GM12878 (cell line): ENCODE measurements around the gene MB. TPM values are rescaled to one million over a fixed set of nuclear protein-coding genes. Genes with fewer than 3 reads are reported as not detected.

ENCODE experiments used
- ATAC-seq: fragments of 200-7000 bp; cut with Tn5 transposase; 3 replicates; pipeline ENCODE4 v1.9.1; 2020; ENCODE audit warnings: mild to moderate bottlenecking, moderate library complexity
- BruUV-seq: library from RNA; stranded (reverse); fragments of 400-500 nt; replicated peaks from 2 replicates; lab custom pipeline; 2021; lab: Mats Ljungman, UMichigan
- CTCF ChIA-PET: fragments of 300-600 bp; sonication (Branson Sonifier 250); formaldehyde crosslinking; extraction: SDS; loops from one replicate; lab custom pipeline; 2021; ENCODE audit warnings: inconsistent platforms; lab: Yijun Ruan, JAX
- POLR2A ChIA-PET: fragments of 350-600 bp; formaldehyde crosslinking; extraction: SDS; loops from one replicate; lab custom pipeline; 2021; ENCODE audit warnings: inconsistent platforms; lab: Charles Lee
- RAD21 ChIA-PET: fragments of 300-600 bp; sonication (Branson Sonifier 250); formaldehyde crosslinking; loops from one replicate; lab custom pipeline; 2023; ENCODE audit warnings: antibody characterized with exemption; ENCODE audit not compliant: unreplicated experiment; lab: Charles Lee
- SMC1A ChIA-PET: fragments of 300-600 bp; sonication (Branson Sonifier 250); formaldehyde crosslinking; loops from one replicate; lab custom pipeline; 2023; ENCODE audit not compliant: unreplicated experiment, uncharacterized antibody; lab: Charles Lee
- DNase-seq: peaks from one replicate; pipeline ENCODE4 v3.0.0-alpha.2; 2011; ENCODE audit warnings: low read depth, low spot score
- FAIRE-seq: peaks from 3 replicates; lab custom pipeline; 2011; peaks lifted over from hg19 to GRCh38; lab: Jason Lieb, UNC
- H2AFZ ChIP-seq: 2 replicates; pipeline ENCODE4 v1.6.0; 2011; ENCODE audit warnings: low read depth, low read length, control low read depth; ENCODE audit not compliant: control insufficient read depth
- H3K27ac ChIP-seq: 2 replicates; pipeline ENCODE4 v1.5.1; 2011; ENCODE audit warnings: control low read depth; ENCODE audit not compliant: control insufficient read depth, insufficient read depth
- H3K27me3 ChIP-seq, 2 experiments: replicated peaks in 1 of 2; 2 replicates each; pipeline versions ENCODE4 v1.6.0 to v1.6.1; 2011; ENCODE audit warnings: low read length in 1 of 2; ENCODE audit not compliant: control insufficient read depth in 2 of 2, insufficient read depth in 2 of 2
- H3K36me3 ChIP-seq, 2 experiments: 2 replicates each; pipeline ENCODE4 v1.5.1; 2011; ENCODE audit warnings: low read length in 1 of 2; ENCODE audit not compliant: control insufficient read depth in 2 of 2, insufficient read depth in 2 of 2
- H3K4me1 ChIP-seq: 2 replicates; pipeline ENCODE4 v1.6.1; 2011; ENCODE audit warnings: mild to moderate bottlenecking, low read length, moderate library complexity, mixed read lengths; ENCODE audit not compliant: control insufficient read depth, insufficient read depth
- H3K4me2 ChIP-seq: 2 replicates; pipeline ENCODE4 v1.6.0; 2011; ENCODE audit warnings: control low read depth; ENCODE audit not compliant: control insufficient read depth, insufficient read depth
- H3K4me3 ChIP-seq: fragments of 200-600 bp; sonication (generic); 2 replicates; pipeline ENCODE4 v1.5.1; 2016
- H3K79me2 ChIP-seq: 2 replicates; pipeline ENCODE4 v1.6.0; 2011; ENCODE audit warnings: low read length; ENCODE audit not compliant: control insufficient read depth, insufficient read depth
- H3K9ac ChIP-seq: 2 replicates; pipeline ENCODE4 v1.8.0; 2011; ENCODE audit warnings: low read length, control low read depth, mixed read lengths; ENCODE audit not compliant: control insufficient read depth, insufficient read depth
- H3K9me3 ChIP-seq: replicated peaks from 3 replicates; pipeline ENCODE4 v1.5.1; 2011; ENCODE audit warnings: mild to moderate bottlenecking, low read length; ENCODE audit not compliant: control insufficient read depth, insufficient read depth
- H4K20me1 ChIP-seq: 2 replicates; pipeline ENCODE4 v1.6.0; 2011; ENCODE audit not compliant: control insufficient read depth, insufficient read depth
- ATF7 ChIP-seq: fragments of 450-650 bp; IDR thresholded peaks from 2 replicates; pipeline ENCODE4 v1.6.1; 2016; ENCODE audit warnings: low read depth, mild to moderate bottlenecking
- CREB1 ChIP-seq: IDR thresholded peaks from 2 replicates; pipeline ENCODE4 v1.6.1; 2012; ENCODE audit warnings: low read depth, mild to moderate bottlenecking, inconsistent platforms
- E2F8 ChIP-seq: fragments of 450-650 bp; IDR thresholded peaks from 2 replicates; pipeline ENCODE4 v1.6.1; 2018; ENCODE audit warnings: mild to moderate bottlenecking, low read depth, moderate library complexity; ENCODE audit not compliant: partially characterized antibody
- ESRRA ChIP-seq: IDR thresholded peaks from 2 replicates; pipeline ENCODE4 v1.6.1; 2012; ENCODE audit warnings: mild to moderate bottlenecking, low read length, improper control_type of control experiment
- GATAD2B ChIP-seq: fragments of 450-650 bp; conservative IDR thresholded peaks from 2 replicates; pipeline ENCODE4 v1.6.1; 2017; ENCODE audit warnings: low read depth, mild to moderate bottlenecking, moderate library complexity
- HSF1 ChIP-seq: fragments of 150-350 bp; IDR thresholded peaks from 2 replicates; pipeline ENCODE4 v1.6.1; 2014; ENCODE audit warnings: mild to moderate bottlenecking, low read depth, low read length
- SIX5 ChIP-seq: IDR thresholded peaks from 2 replicates; pipeline ENCODE4 v1.6.1; 2011; ENCODE audit warnings: mild to moderate bottlenecking, low read depth, low read length, moderate library complexity; ENCODE audit not compliant: severe bottlenecking
- TAF1 ChIP-seq: IDR thresholded peaks from 2 replicates; pipeline ENCODE4 v1.6.1; 2011; ENCODE audit warnings: mild to moderate bottlenecking, low read depth, low read length, borderline replicate concordance
- ZBED1 ChIP-seq: IDR thresholded peaks from 2 replicates; pipeline ENCODE4 v1.6.1; 2016; ENCODE audit warnings: borderline replicate concordance
- ZNF207 ChIP-seq: fragments of 450-650 bp; IDR thresholded peaks from 2 replicates; pipeline ENCODE4 v1.6.1; 2014; ENCODE audit warnings: antibody characterized with exemption, mild to moderate bottlenecking, borderline replicate concordance
- whole genome bisulfite sequencing: methylation state at CpG from one replicate; pipeline ENCODE4 v1.1.6; 2016; ENCODE audit warnings: low lambda C conversion rate; ENCODE audit not compliant: insufficient replicate concordance, insufficient coverage; ENCODE audit errors: missing lambda C conversion rate; 5-methylcytosine and 5-hydroxymethylcytosine counted together
- in situ Hi-C: fragments of 300-500 bp; cut with MboI; formaldehyde crosslinking; loops from 9 replicates; pipeline ENCODE4 v1.14.3; 2018; ENCODE audit warnings: mixed read lengths
- intact Hi-C: fragments of 100-400 bp; cut with micrococcal nuclease; formaldehyde crosslinking; loops from one replicate; pipeline ENCODE4 v1.14.2; 2022; ENCODE audit not compliant: unreplicated experiment
- polyA plus RNA-seq, 11 experiments: library from polyadenylated mRNA; depleted of rRNA in 4 of 11; unstranded in 6 of 11; stranded (reverse) in 5 of 11; fragments of >200 nt; fragmentation: Nextera tagmentation in 4 of 11; fragmentation: Illumina TruSeq in 1 of 11; extraction: Ambion mirVana in 4 of 11; extraction: Trizol in 1 of 11; gene quantifications; 1 replicate in 1 of 11; 2 replicates in 10 of 11; pipeline versions ENCODE4 v1.2.1 to v1.2.3, GENCODE V29; 2011 to 2016; ENCODE audit warnings: inconsistent platforms in 2 of 11, missing spikeins in 2 of 11, low read depth in 1 of 11
- total RNA-seq, 4 experiments: library from RNA; depleted of rRNA in 3 of 4; stranded (reverse); fragments of >200 nt in 3 of 4; fragmentation: Illumina TruSeq in 1 of 4; extraction: Trizol in 1 of 4; gene quantifications; 2 replicates each; pipeline versions ENCODE4 v1.2.1 to v1.2.3, GENCODE V29; 2013 to 2021

Gene MB
- total and polyA plus RNA-seq, 10 of the 15 experiments (the other 5 are each of a cell fraction or from before 2014, with no cell fraction given): 0.09 to 0.41 (median 0.23) TPM; not detected in 3

- ChIA-PET SMC1A (no interaction called here), POLR2A (no interaction called here), RAD21 (no interaction called here), CTCF (no interaction called here)
- H3K36me3 ChIP-seq: no peaks in the 10 kb centered on the region
- H3K4me1 ChIP-seq: no peaks in the 10 kb centered on the region
- 13% methylated on average over 9 of the region's 9 CpGs for WGBS
- intact Hi-C loops (no loop called here), in situ Hi-C loops (no loop called here)
- TF ChIP-seq GATAD2B (no peak), E2F8 (no peak), TAF1 (no peak), ZNF207 (no peak), ESRRA (no peak), ATF7 (no peak), HSF1 (no peak), ZBED1 (no peak), SIX5 (no peak), CREB1 (no peak)
- H3K9me3 ChIP-seq: no peaks in the 10 kb centered on the region
- FAIRE-seq: no peak
- DNase-seq: no peak
- peaks cover 2 to 3% of the 10 kb centered on the region in 2 experiments; a peak in 2 of 4 replicates for H3K27me3 ChIP-seq
- H3K9ac ChIP-seq: no peak overlapping the region
- no peak overlapping the region for H3K27ac ChIP-seq
- H3K4me2 ChIP-seq: no peak overlapping the region
- H3K79me2 ChIP-seq: no peaks in the 10 kb centered on the region
- H2AFZ ChIP-seq: no peak overlapping the region
- no peak for ATAC-seq
- no peaks in the 10 kb centered on the region for H4K20me1 ChIP-seq
- H3K4me3 ChIP-seq: no peak overlapping the region
- BruUV-seq: no TSS peak
Measured at GRCh38 chr22:35604621-35605368, 12.3 kb downstream of the MB start.
